OCI-LY7 (cell line): Measurements from ENCODE around the gene SASH1.

Source experiments
- CTCF ChIP-seq: fragments of 200-600 bp; sonication (generic); conservative IDR thresholded peaks from 2 replicates; pipeline ENCODE4 v1.5.1; 2014; ENCODE audit warnings: mild to moderate bottlenecking, antibody characterized with exemption, low read length, moderate library complexity, mixed read lengths
- EZH2phosphoT487 ChIP-seq: fragments of 200-600 bp; sonication (generic); IDR thresholded peaks from 2 replicates; pipeline ENCODE4 v1.6.1; 2018; ENCODE audit warnings: low read depth, borderline replicate concordance, mild to moderate bottlenecking, mixed run types, antibody characterized with exemption, low read length, moderate library complexity, mixed read lengths

GRCh38 chr6:148414092-148414489 is 71.5 kb downstream of the SASH1 start:
- TF ChIP-seq CTCF (no peak), EZH2phosphoT487 (no peak)
